CD4-positive, CD25-positive, alpha-beta regulatory T cell (primary cell): Measurements from ENCODE around the gene FANCG. TPM values are rescaled to one million over a fixed set of nuclear protein-coding genes. Genes with fewer than 3 reads are reported as not detected.

Source experiments
- polyA plus RNA-seq, 4 donors: library from polyadenylated mRNA; unstranded; fragments of 300-500 nt; fragmentation: Illumina TruSeq; gene quantifications; one replicate each; pipeline ENCODE4 v1.2.3, GENCODE V29; 2021
- total RNA-seq: library from RNA; stranded (reverse); gene quantifications from one replicate; pipeline ENCODE4 v1.2.3, GENCODE V29; 2022

Gene FANCG
- total and polyA plus RNA-seq, 5 donors from 2014 or later: 8.6 to 23.7 (median 10.2) TPM

Other genes with a start within 250 kb of the FANCG start
- not detected for gene PHF24, start 121.7 kb downstream of the FANCG start, total RNA-seq
- not detected for gene PHF24, start 121.7 kb downstream of the FANCG start, polyA plus RNA-seq
- 2.1 TPM for gene DNAJB5, start 90.2 kb downstream of the FANCG start, total RNA-seq
- gene DNAJB5, start 90.2 kb downstream of the FANCG start, polyA plus RNA-seq: 1 to 10 TPM in 3 of 4 donors, under 1 TPM in 1; 0.42 to 2.7 (median 1.9) TPM
- gene VCP, start 7.3 kb downstream of the FANCG start, total RNA-seq: 259 TPM
- gene VCP, start 7.3 kb downstream of the FANCG start, polyA plus RNA-seq: 100 to 1,000 TPM; 205 to 260 (median 237) TPM
- 18.3 TPM for gene PIGO, start 16.6 kb upstream of the FANCG start, total RNA-seq
- 10 to 100 TPM; 22.0 to 31.5 (median 26.4) TPM for gene PIGO, start 16.6 kb upstream of the FANCG start, polyA plus RNA-seq
- 35.7 TPM for gene STOML2, start 23.2 kb upstream of the FANCG start, total RNA-seq
- gene STOML2, start 23.2 kb upstream of the FANCG start, polyA plus RNA-seq: 100 to 1,000 TPM in 1 of 4 donors, 10 to 100 TPM in 3; 87.6 to 107 (median 93.7) TPM
- 7.2 TPM for gene ATOSB, start 35.9 kb upstream of the FANCG start, total RNA-seq
- 1 to 10 TPM; 2.1 to 5.1 (median 3.5) TPM for gene ATOSB, start 35.9 kb upstream of the FANCG start, polyA plus RNA-seq
- 0.96 TPM for gene UNC13B, start 82.1 kb upstream of the FANCG start, total RNA-seq
- gene UNC13B, start 82.1 kb upstream of the FANCG start, polyA plus RNA-seq: under 1 TPM in 2 of 4 donors, not detected in 2; 0.14 to 0.20 TPM